Glomerular visceral epithelial cell (primary cell): ENCODE data around the gene MDP1.

ENCODE experiments used
- DNase-seq: peaks from one replicate; pipeline ENCODE4 v3.0.0-alpha.2; 2016; ENCODE audit errors: extremely low spot score

Gene MDP1

DNA sequence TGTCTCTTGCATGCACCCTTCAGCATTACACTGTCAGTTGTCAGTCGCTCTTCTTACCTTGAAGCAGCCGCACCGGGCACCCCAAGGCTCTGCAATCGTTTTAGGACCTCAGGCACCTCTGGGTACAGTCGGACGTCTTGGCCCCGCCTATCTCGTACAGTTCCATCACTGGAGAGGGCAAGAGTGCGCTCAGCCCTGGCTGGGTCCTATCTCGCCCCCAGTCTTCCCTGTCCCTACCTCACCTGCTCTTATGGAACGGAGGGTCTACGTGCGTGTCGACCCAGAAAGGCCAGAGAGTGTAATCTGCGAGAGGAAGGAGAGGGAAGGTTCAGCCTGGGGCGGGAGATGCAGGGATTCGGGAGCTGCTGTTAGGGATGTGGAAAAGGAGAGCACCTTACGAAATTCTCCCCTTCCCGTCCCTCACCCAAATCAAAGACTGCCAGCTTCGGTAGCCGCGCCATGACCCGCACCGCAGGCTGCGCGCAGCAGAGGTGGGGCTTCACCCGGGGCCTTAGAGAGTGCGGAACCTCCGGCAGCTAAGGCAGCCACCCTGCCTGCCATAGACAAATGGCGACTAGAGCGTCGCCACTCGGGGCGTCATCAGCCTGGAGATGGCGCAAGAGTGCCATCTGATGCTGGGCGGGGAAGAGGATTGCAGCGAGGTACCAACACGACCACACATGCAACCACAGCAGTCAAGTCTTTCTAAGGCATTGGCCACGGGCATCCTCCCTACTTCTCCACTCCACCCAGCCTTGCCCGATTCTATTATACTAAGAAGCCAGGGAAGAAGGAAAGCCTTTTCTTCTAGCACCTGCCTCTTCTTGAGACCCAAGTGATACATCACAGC, at the start of gene MDP1:
Gene MDP1, minus strand, starts transcription at position 572 of the 850 bp plus-strand sequence. Its CDS starts 111 bp downstream, at position 461.
- DNase-seq: peak; percentile 86

GRCh38 chr14:24264298-24264697, 48.4 kb upstream of the MDP1 start:
- DNase-seq: no peak

DNA sequence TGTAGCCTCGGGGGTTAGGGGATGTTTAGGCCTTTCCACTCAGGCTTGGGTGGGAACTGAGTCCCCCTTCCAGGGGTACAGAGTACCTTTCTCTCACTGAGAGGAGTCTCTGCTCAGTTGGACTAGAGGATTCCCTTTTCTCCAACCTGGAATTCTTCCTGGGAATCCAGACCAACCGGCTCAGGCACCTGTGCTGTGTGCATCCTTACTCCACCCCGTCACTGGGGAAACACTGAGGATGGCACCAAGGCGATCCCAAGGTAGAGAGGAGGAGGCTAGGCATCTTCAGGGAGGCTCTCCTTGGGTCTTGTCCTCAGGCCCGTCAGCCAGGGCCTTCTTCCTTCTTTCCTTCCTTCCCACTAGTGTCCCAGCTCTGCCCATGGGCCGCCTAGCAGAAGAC, 48.0 kb upstream of the MDP1 start:
- no peak for DNase-seq

DNA sequence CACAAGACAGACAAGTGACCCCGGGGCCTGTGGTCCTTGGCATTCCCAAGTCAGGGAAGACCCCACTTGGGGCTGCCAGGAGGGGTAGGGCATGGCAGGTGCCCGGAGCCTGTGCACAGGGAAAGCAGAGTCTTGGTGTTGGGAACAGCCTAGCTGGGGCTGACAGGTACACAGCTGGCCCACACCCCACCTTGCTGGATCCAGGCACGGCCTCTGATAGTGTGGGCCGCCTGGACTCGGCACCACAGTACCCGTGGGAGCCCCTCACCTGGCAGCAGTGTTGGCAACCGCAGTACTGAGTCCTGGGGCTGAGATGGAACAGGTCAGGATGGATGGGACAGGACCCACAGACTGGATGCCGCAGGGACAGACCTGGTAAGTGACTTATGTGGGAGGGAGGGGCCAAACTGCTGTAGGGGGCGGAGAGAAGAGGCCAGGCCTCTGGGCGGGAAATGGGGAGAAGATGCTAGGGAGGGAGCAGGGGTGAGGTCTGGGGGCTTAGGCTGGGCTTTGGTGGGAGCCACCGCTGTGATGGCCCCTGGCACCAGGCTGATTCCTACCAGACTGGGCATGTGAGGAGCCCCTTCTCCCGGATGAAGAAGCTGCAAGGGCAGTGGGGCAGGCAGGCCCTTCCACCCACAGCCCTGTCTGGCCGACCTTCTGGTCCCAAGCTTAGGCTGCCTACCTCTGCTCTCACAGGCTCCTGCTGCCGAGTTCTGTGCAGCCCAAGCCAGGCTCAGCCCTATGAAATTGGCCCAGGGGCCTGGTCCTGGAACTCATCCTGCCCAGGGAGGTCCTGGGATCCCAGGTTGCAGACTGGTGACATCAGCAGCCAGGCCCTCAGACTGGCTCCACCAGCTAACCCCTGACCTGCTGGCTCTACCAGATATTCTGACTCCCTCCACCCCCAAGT, 47.2 kb upstream of the MDP1 start, which contains the start of gene TGM1:
Gene TGM1, minus strand, starts transcription at position 357 of the 913 bp plus-strand sequence. CDS start 825 bp downstream, outside the sequence.
- no peak for DNase-seq

GRCh38 chr14:24261969-24262327, 46.1 kb upstream of the MDP1 start:
- DNase-seq: no peak

DNA sequence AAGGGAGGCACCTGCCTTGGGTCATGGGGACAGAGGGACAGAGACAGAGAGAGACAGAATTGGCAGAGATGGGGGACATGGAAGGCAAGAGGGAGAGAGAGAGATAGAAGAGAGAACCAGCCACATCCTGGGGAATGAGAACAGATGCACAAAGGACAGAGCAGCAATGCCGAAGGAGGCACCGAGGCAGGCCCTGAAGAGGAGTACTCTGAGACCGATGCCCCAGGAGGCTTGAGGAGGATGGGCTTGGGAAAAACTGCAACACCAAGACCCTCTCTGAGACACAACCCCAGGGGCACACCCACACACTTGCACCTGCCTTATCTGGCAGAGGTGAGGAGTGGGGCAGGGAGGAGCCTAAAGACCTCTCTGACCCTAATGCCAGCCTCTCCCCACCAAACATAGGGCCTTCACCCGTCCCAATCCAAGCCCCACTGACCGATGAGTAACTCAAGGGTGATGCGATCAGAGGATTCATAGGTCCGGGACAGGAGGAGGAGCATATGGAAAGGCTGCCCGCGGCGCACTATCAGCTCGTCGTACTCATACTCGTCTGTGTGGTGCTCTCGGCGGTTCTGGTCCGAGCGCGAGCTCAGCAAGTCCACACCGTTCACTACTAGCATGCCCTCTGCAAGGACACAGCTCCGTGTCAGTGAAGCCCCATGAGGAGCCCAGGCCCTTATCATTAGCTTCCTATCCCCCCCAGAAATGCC, 45.5 kb upstream of the MDP1 start:
- no peak for DNase-seq

DNA sequence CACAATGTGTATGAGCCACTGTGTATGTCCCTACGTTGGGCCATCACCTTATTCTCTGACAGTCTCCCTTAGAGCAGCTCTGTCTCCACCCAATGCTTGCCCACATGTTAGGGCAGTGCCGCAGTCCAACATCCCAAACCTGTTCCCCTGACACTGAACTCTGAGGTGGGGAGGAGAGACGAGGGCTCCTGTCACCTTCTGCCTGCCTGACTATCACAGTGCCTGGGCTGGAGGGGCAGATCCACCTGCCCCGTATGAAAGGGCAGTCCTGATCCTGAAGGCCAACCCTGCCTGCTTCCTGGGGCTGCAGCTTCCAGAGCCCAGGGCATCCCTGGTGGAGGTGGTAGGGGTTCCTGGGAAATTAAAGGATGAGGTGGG, 44.9 kb upstream of the MDP1 start:
- DNase-seq: no peak

GRCh38 chr14:24260026-24260779, 44.3 kb upstream of the MDP1 start:
- no peak for DNase-seq

- DNase-seq: peak; percentile 30
Observed at GRCh38 chr14:24259282-24260025, 43.6 kb upstream of the MDP1 start.

DNA sequence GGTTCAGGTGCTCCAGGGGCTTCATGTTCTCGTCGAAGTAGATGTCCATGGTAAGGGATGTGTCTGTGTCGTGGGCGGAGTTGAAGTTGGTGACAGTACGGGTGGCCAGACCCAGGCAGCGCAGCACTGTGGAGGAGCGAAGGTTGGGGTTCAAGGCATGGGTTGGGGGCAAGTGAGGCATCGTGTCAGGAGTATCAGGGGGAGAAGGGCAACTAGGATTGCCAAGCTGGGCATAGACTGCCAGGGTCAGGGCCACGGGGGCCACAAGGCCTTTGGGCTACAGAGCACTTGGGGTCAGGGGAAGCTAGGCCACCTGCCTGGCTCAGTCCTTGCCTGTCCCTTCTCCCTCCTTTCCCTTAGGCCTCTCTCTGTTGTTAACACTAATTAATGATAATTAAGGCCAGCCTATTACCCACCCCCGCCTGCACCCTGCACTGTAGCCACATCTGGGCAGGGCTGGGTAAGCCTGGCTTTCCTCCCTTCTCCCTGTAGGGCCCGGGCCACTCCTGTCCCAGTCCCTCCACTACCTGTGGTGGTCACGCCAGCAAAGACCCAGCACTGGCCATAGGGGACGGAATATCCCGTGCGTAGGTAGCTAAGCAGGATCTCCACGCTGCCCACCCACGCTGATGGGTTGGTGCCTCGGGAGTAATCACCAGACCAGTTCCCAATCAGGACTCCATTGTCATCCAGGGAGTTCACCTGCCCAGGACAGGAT, 42.8 kb upstream of the MDP1 start:
- DNase-seq: no peak

GRCh38 chr14:24258119-24258518, 42.3 kb upstream of the MDP1 start:
- DNase-seq: no peak

DNA sequence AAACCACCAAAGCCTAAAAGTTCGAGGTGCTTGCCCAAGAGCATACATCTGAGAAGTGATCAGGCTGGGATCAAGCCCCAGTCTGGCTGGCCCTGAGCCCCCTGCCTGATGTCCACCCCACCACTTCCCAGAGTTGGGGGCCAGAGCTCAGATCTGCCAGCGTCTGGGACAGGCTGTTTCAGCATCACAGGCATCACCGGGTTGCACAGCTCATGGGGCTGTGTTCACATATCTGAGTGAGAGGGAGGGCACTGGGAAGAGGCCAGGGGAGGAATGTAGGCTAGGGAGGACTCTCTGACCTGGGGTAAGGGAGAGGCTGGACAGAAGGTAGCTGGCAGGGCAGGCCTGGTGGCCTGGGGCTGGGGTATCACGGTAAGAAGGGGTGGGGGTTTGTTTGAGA, 41.1 kb upstream of the MDP1 start:
- no peak for DNase-seq

DNA sequence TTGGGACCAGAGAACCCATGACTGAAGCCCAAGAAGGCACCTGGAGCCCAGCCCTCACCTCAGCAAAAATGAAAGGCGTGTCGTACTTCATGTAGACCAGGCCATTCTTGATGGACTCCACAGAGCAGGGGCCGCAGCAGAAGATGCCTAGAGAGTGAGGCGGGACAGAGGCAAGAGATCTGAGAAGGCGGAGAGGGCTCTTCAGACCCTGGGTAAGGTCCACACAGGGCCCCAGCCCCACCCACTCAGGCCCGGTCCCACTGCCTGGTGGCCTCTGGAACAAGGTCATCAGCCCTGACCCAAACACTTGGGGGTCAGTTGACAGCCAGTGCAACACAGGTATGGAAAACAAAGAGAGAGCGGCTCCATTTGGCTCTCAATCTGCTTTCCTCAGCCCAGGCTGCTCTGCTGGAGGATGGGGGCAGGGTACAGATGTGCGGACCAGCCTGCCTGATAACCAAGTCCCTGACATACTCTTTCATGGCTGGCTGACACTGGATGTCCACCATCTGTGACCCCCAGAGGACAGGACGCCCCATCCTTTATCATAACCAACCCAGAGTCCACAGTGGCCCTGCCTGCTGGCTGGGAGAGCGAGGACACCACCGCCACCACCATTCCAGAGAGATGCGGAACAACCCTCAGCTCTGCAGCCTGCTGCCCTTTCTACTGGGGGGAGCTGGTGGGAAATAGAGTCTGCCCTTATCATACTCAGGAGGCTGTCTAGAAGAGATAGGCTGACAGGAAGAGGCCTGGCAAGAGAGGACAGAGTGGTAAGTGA, 40.3 kb upstream of the MDP1 start:
- DNase-seq: no peak

- no peak for DNase-seq
Observed at GRCh38 chr14:24255438-24255837, 39.6 kb upstream of the MDP1 start.

DNA sequence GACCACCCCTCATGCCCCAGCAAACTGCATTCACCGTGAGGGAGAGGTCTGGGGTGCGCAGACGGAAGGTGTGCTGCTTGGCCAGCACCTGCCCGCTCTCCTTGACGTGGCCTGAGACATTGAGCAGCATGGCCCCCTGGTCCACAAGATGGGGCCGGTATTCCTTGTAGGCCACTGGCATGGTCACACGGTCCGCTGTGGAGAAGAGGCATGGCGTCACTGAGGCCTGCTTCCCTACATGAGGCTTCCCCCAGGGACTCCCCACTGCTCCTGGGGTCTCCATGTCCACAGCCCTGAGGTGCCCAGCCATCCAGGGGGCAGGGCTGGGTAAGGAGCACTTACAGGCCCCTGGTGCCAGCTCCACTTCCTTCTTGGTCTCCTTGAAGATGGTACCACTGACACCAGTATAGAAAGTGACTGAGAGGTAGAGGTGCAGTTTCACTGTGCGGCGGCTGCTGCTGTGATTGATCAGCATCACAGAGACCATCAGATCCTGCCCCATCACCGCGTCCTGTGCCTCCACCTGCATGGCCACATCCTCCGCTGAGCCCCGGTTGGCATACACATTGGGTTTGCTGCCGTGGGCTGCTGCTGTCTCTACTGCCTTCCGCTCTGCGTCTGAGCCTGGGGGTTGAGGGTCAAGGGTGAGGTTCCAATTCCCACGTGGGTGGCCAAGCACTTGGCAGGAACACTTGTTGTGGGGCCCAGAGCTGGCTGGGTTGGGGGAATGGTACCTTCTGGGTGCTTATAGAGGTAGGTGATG, 38.9 kb upstream of the MDP1 start:
- DNase-seq: no peak

- no peak for DNase-seq
Observed at GRCh38 chr14:24253936-24254335, 38.1 kb upstream of the MDP1 start.

- no peak for DNase-seq
Observed at GRCh38 chr14:24252289-24253124, 36.6 kb upstream of the MDP1 start.
